ENCODE measurements around the gene ZNF530.

- TF ChIP-seq FOXM1 (IDR thresholded peaks at IDR 0.05; ENCODE audit: borderline replicate concordance), result no peak
- no peak for TF ChIP-seq ELF4 (IDR thresholded peaks at IDR 0.05)
- no peak for TF ChIP-seq NFRKB (IDR thresholded peaks at IDR 0.05)
- no peak for TF ChIP-seq SUZ12 (IDR thresholded peaks at IDR 0.05)
- no peak for TF ChIP-seq FOXK2 (IDR thresholded peaks at IDR 0.05)
- TF ChIP-seq BHLHE40 (IDR thresholded peaks at IDR 0.05; ENCODE audit: borderline replicate concordance), result no peak
- no peak for TF ChIP-seq PKNOX1 (IDR thresholded peaks at IDR 0.05)
- no peak for TF ChIP-seq ZNF384 (IDR thresholded peaks at IDR 0.05)
- TF ChIP-seq CTBP1 (IDR thresholded peaks at IDR 0.05; ENCODE audit: borderline replicate concordance), result no peak
- TF ChIP-seq HDGF (IDR thresholded peaks at IDR 0.05; ENCODE audit: borderline replicate concordance), result no peak
These were observed 16.6 kb upstream of the ZNF530 start for GRCh38 chr19:57583104-57583520.

All from HEK293T (cell line).